Activated CD4-positive, alpha-beta memory T cell treated with anti-CD3 and anti-CD28 coated beads, Interleukin-2, amount 10 ng/mL, durations not matched to agents 7 days and 5 days (primary cell): Measurements from ENCODE around the gene ZNF566. TPM values are rescaled to one million over a fixed set of nuclear protein-coding genes. Genes with fewer than 3 reads are reported as not detected.

Source experiments
- CTCF ChIA-PET: fragments of 350-600 bp; sonication (Branson Sonifier 250); formaldehyde crosslinking; loops from one replicate; lab custom pipeline; 2021; ENCODE audit warnings: antibody characterized with exemption, inconsistent platforms; lab: Charles Lee
- POLR2A ChIA-PET: fragments of 350-600 bp; sonication (Branson Sonifier 250); formaldehyde crosslinking; loops from one replicate; lab custom pipeline; 2021; ENCODE audit warnings: antibody characterized with exemption; lab: Charles Lee
- DNase-seq: peaks from one replicate; pipeline ENCODE4 v3.0.0-alpha.2; 2020
- H3K27ac Mint-ChIP-seq: one replicate; pipeline ENCODE4 v1.8.0; 2021; ENCODE audit warnings: mild to moderate bottlenecking, mixed read lengths
- H3K27me3 Mint-ChIP-seq: one replicate; pipeline ENCODE4 v1.8.0; 2021; ENCODE audit warnings: mixed read lengths
- H3K36me3 Mint-ChIP-seq: one replicate; pipeline ENCODE4 v1.8.0; 2021; ENCODE audit warnings: low read depth, mixed read lengths
- H3K4me1 Mint-ChIP-seq: one replicate; pipeline ENCODE4 v1.8.0; 2021; ENCODE audit warnings: mixed read lengths
- H3K4me3 Mint-ChIP-seq: one replicate; pipeline ENCODE4 v1.8.0; 2021; ENCODE audit warnings: mild to moderate bottlenecking, mixed read lengths
- H3K9me3 Mint-ChIP-seq: one replicate; pipeline ENCODE4 v1.8.0; 2021; ENCODE audit warnings: mixed read lengths
- total RNA-seq, 2 experiments: library from RNA; stranded (reverse); gene quantifications; one replicate each; pipeline ENCODE4 v1.2.3, GENCODE V29; 2021

The ZNF566 gene
- total RNA-seq = 1 to 10 TPM; 8.5 to 8.7 TPM

- Mint-ChIP-seq H3K27me3 (no peaks in the 10 kb centered on the region), H3K4me1 (peaks cover 26% of the 10 kb centered on the region), H3K4me3 (peak within 1 kb of the TSS; percentile 95), H3K27ac (peak within 1 kb of the TSS; percentile 97), H3K36me3 (peaks cover 19% of the 10 kb centered on the region), H3K9me3 (peaks cover 22% of the 10 kb centered on the region)
- POLR2A ChIA-PET = interaction anchor here (0.5 to 2.6 kb wide), 16 partner anchors 21 to 729 kb away, joined by 3 to 27 read pairs (median 5); partner anchors contain the start of genes ZFP14, ZNF146, ZNF260 and ZNF382
- peak; percentile 92 for DNase-seq
- CTCF ChIA-PET = interaction anchor here (0.6 to 1.1 kb wide), 3 partner anchors 116 to 1335 kb away, joined by 3 to 4 read pairs (median 3); partner anchors contain the start of genes FXYD5, ZNF345 and ZNF382
Observed at GRCh38 chr19:36489118-36489919, at the start of gene ZNF566. TSS of gene ZNF566 (minus strand) at chr19:36489561. CDS start at chr19:36476557, 13,004 bp downstream.

- H3K9me3 Mint-ChIP-seq = peaks cover 38% of the 10 kb centered on the region
- DNase-seq = peak; percentile 17
- peaks cover 43% of the 10 kb centered on the region for H3K36me3 Mint-ChIP-seq
- CTCF ChIA-PET = interaction anchor here (0.9 to 1.6 kb wide), 3 partner anchors 18 to 76 kb away, joined by 3 to 6 read pairs (median 3); partner anchors contain the start of genes ZNF382 and ZNF529
- H3K27ac Mint-ChIP-seq = peak overlapping the region; percentile 91
- POLR2A ChIA-PET = interaction anchor here (0.5 to 3.5 kb wide), 13 partner anchors 11 to 940 kb away, joined by 3 to 30 read pairs (median 4); partner anchors contain the start of genes POLR2I, TBCB, ZNF146 and ZNF382
- H3K4me3 Mint-ChIP-seq = peak overlapping the region; percentile 94
- H3K4me1 Mint-ChIP-seq = peaks cover 23% of the 10 kb centered on the region
- H3K27me3 Mint-ChIP-seq = no peaks in the 10 kb centered on the region
Observed at GRCh38 chr19:36528921-36529518, 39.7 kb upstream of the ZNF566 start.

GRCh38 chr19:36528194-36528920, 39.0 kb upstream of the ZNF566 start, which contains the start of gene ZNF260:
TSS of gene ZNF260 (minus strand) at chr19:36528271. CDS start at chr19:36515238, 13,033 bp downstream.
- peak; percentile 91 for DNase-seq
- H3K4me3 Mint-ChIP-seq = peak within 1 kb of the TSS; percentile 94
- peak within 1 kb of the TSS; percentile 91 for H3K27ac Mint-ChIP-seq
- H3K4me1 Mint-ChIP-seq = peaks cover 23% of the 10 kb centered on the region
- no peaks in the 10 kb centered on the region for H3K27me3 Mint-ChIP-seq
- ChIA-PET POLR2A (interaction anchor here (0.5 to 3.5 kb wide), 18 partner anchors 11 to 941 kb away, joined by 3 to 30 read pairs (median 4); partner anchors contain the start of genes POLR2I, TBCB, ZFP14 and ZNF146), CTCF (interaction anchor here (0.9 to 1.6 kb wide), 3 partner anchors 18 to 77 kb away, joined by 3 to 6 read pairs (median 3); partner anchors contain the start of genes ZNF382 and ZNF529)
- peaks cover 43% of the 10 kb centered on the region for H3K36me3 Mint-ChIP-seq
- H3K9me3 Mint-ChIP-seq = peaks cover 35% of the 10 kb centered on the region

GRCh38 chr19:36527873-36528193, 38.5 kb upstream of the ZNF566 start:
- H3K27me3 Mint-ChIP-seq = no peaks in the 10 kb centered on the region
- POLR2A ChIA-PET = interaction anchor here (0.6 to 3.5 kb wide), 14 partner anchors 13 to 941 kb away, joined by 3 to 30 read pairs (median 4); partner anchors contain the start of genes POLR2I, TBCB, ZFP14 and ZNF146
- peaks cover 37% of the 10 kb centered on the region for H3K9me3 Mint-ChIP-seq
- peaks cover 23% of the 10 kb centered on the region for H3K4me1 Mint-ChIP-seq
- H3K27ac Mint-ChIP-seq = peak overlapping the region; percentile 91
- CTCF ChIA-PET = interaction anchor here (1.1 to 1.6 kb wide), 2 partner anchors 19 to 45 kb away, joined by 3 to 6 read pairs; partner anchors contain the start of gene ZNF529
- H3K4me3 Mint-ChIP-seq = peak overlapping the region; percentile 94
- DNase-seq = no peak
- H3K36me3 Mint-ChIP-seq = peaks cover 45% of the 10 kb centered on the region

GRCh38 chr19:36527341-36527740, 38.0 kb upstream of the ZNF566 start:
- Mint-ChIP-seq H3K27me3 (no peaks in the 10 kb centered on the region), H3K27ac (peak overlapping the region; percentile 91), H3K4me1 (peaks cover 23% of the 10 kb centered on the region), H3K36me3 (peaks cover 49% of the 10 kb centered on the region), H3K9me3 (peaks cover 40% of the 10 kb centered on the region), H3K4me3 (peak overlapping the region; percentile 94)
- POLR2A ChIA-PET = interaction anchor here (1.0 to 3.5 kb wide), 6 partner anchors 13 to 551 kb away, joined by 3 to 30 read pairs (median 15); partner anchors contain the start of genes ZNF382, ZNF420, ZNF529 and ZNF566
- CTCF ChIA-PET = interaction anchor here (1.6 kb wide), 1 partner anchor 46 kb away, joined by 6 read pairs; the partner anchor contains the start of gene ZNF529
- DNase-seq = no peak

GRCh38 chr19:36526581-36526980, 37.2 kb upstream of the ZNF566 start:
- POLR2A ChIA-PET = interaction anchor here (3.5 kb wide), 1 partner anchor 37 kb away, joined by 27 read pairs; the partner anchor contains the start of gene ZNF566
- H3K27ac Mint-ChIP-seq = no peak overlapping the region
- DNase-seq = no peak
- H3K4me1 Mint-ChIP-seq = peaks cover 23% of the 10 kb centered on the region
- peaks cover 51% of the 10 kb centered on the region for H3K36me3 Mint-ChIP-seq
- peaks cover 40% of the 10 kb centered on the region for H3K9me3 Mint-ChIP-seq
- H3K27me3 Mint-ChIP-seq = no peaks in the 10 kb centered on the region
- H3K4me3 Mint-ChIP-seq = peak overlapping the region; percentile 51
- CTCF ChIA-PET = no interaction called here

GRCh38 chr19:36524617-36525016, 35.3 kb upstream of the ZNF566 start:
- ChIA-PET CTCF (no interaction called here), POLR2A (no interaction called here)

GRCh38 chr19:36514012-36514612, 24.8 kb upstream of the ZNF566 start:
- Mint-ChIP-seq H3K9me3 (peaks cover 59% of the 10 kb centered on the region), H3K27me3 (no peaks in the 10 kb centered on the region), H3K4me1 (no peaks in the 10 kb centered on the region)

More at GRCh38 chr19:36524617-36525016, 35.3 kb upstream of the ZNF566 start:
- DNase-seq = no peak
- no peaks in the 10 kb centered on the region for H3K27me3 Mint-ChIP-seq
- H3K4me3 Mint-ChIP-seq = no peak overlapping the region
- H3K9me3 Mint-ChIP-seq = peaks cover 39% of the 10 kb centered on the region
- H3K4me1 Mint-ChIP-seq = peaks cover 23% of the 10 kb centered on the region
- no peak overlapping the region for H3K27ac Mint-ChIP-seq
- peaks cover 62% of the 10 kb centered on the region for H3K36me3 Mint-ChIP-seq

GRCh38 chr19:36508325-36508724, 19.0 kb upstream of the ZNF566 start:
- ChIA-PET CTCF (no interaction called here), POLR2A (no interaction called here)
- Mint-ChIP-seq H3K4me3 (no peak overlapping the region), H3K27me3 (no peaks in the 10 kb centered on the region), H3K27ac (no peak overlapping the region), H3K4me1 (no peaks in the 10 kb centered on the region), H3K36me3 (peaks cover 10% of the 10 kb centered on the region), H3K9me3 (peaks cover 32% of the 10 kb centered on the region)
- DNase-seq = no peak

More at GRCh38 chr19:36514012-36514612, 24.8 kb upstream of the ZNF566 start:
- ChIA-PET CTCF (no interaction called here), POLR2A (interaction anchor here (1.0 kb wide), 1 partner anchor 14 kb away, joined by 3 read pairs; the partner anchor contains the start of gene ZNF260)
- no peak overlapping the region for H3K4me3 Mint-ChIP-seq
- no peak overlapping the region for H3K27ac Mint-ChIP-seq
- DNase-seq = no peak
- H3K36me3 Mint-ChIP-seq = peaks cover 54% of the 10 kb centered on the region

GRCh38 chr19:36501973-36502372, 12.6 kb upstream of the ZNF566 start:
- ChIA-PET POLR2A (no interaction called here), CTCF (no interaction called here)
- no peaks in the 10 kb centered on the region for H3K4me1 Mint-ChIP-seq
- H3K4me3 Mint-ChIP-seq = no peak overlapping the region
- no peak for DNase-seq
- peaks cover 7% of the 10 kb centered on the region for H3K36me3 Mint-ChIP-seq
- peaks cover 35% of the 10 kb centered on the region for H3K9me3 Mint-ChIP-seq
- no peak overlapping the region for H3K27ac Mint-ChIP-seq
- H3K27me3 Mint-ChIP-seq = no peaks in the 10 kb centered on the region

- H3K27ac Mint-ChIP-seq = no peak overlapping the region
- H3K36me3 Mint-ChIP-seq = peaks cover 4% of the 10 kb centered on the region
- H3K4me1 Mint-ChIP-seq = no peaks in the 10 kb centered on the region
- H3K9me3 Mint-ChIP-seq = peaks cover 26% of the 10 kb centered on the region
- H3K4me3 Mint-ChIP-seq = no peak overlapping the region
- H3K27me3 Mint-ChIP-seq = no peaks in the 10 kb centered on the region
- no peak for DNase-seq
- POLR2A ChIA-PET = no interaction called here
- CTCF ChIA-PET = interaction anchor here (0.6 kb wide), 1 partner anchor 10 kb away, joined by 3 read pairs; no protein-coding TSS in a partner anchor
Observed at GRCh38 chr19:36497001-36497400, 7.6 kb upstream of the ZNF566 start.
